Left colon (tissue), 2 donors: ENCODE data around the gene CEP19. TPM values are rescaled to one million over a fixed set of nuclear protein-coding genes. Genes with fewer than 3 reads are reported as not detected.
"Not testable (repeated sequence)": the region's sequence is repeated elsewhere in the genome, so short reads cannot be mapped to it uniquely, and the experiment has no call there.

ENCODE experiments used
- ATAC-seq: fragments of 200-7000 bp; cut with Tn5 transposase; one replicate; pipeline ENCODE4 v1.9.1; 2020; ENCODE audit warnings: mild to moderate bottlenecking, moderate library complexity
- DNase-seq, 2 donors: peaks; one replicate each; pipeline ENCODE4 v3.0.0-alpha.2; 2020
- intact Hi-C, 2 donors: fragments of 100-400 bp; cut with DNase I in 1 of 2; cut with micrococcal nuclease in 1 of 2; formaldehyde crosslinking; loops; one replicate each; pipeline versions ENCODE4 v1.11.2 to v1.14.0; 2022; cut with DNase I, micrococcal nuclease
- total RNA-seq, 2 donors: library from RNA; stranded (reverse); fragmentation: NEBNext Ultra II Directional; extraction: Animal tissue kit (Norgen Biotek cat#: 25700); gene quantifications; one replicate each; pipeline ENCODE4 v1.2.1, GENCODE V29; 2021
- donor health status: DM: no; HTN: no; CAD: no.
- donor health status: DM: yes; HTN: yes; CAD: no.

Gene CEP19
- total RNA-seq, 2 donors from 2014 or later: 0.43 to 0.78 TPM

GRCh38 chr3:196717162-196717561, 5.1 kb upstream of the CEP19 start:
- DNase-seq, intact Hi-C loops, ATAC-seq: not testable (repeated sequence)

- peak; percentile 51 to 78 for DNase-seq
- intact Hi-C loops: no loop called here
- ATAC-seq: peak; percentile 82
Measured at GRCh38 chr3:196712514-196713413, 714 bp upstream of the CEP19 start.

GRCh38 chr3:196708467-196708866, 3.6 kb downstream of the CEP19 start:
- intact Hi-C loops: no loop called here
- DNase-seq (no peak), ATAC-seq (no peak)

- intact Hi-C loops: no loop called here
- DNase-seq (no peak), ATAC-seq (no peak)
Measured at GRCh38 chr3:196707566-196707965, 4.5 kb downstream of the CEP19 start.

GRCh38 chr3:196706731-196707130, 5.3 kb downstream of the CEP19 start:
- intact Hi-C loops: no loop called here
- DNase-seq (no peak), ATAC-seq (no peak)

GRCh38 chr3:196706327-196706726, 5.7 kb downstream of the CEP19 start:
- no peak for DNase-seq
- intact Hi-C loops: no loop called here
- ATAC-seq: no peak

- intact Hi-C loops: no loop called here
- DNase-seq: no peak
- no peak for ATAC-seq
Measured at GRCh38 chr3:196700801-196701200, 11.2 kb downstream of the CEP19 start.

GRCh38 chr3:196699749-196700148, 12.3 kb downstream of the CEP19 start:
- intact Hi-C loops: no loop called here
- no peak for ATAC-seq
- no peak for DNase-seq

GRCh38 chr3:196697270-196697669, 14.8 kb downstream of the CEP19 start:
- no peak for DNase-seq
- intact Hi-C loops: no loop called here
- no peak for ATAC-seq

GRCh38 chr3:196695849-196696226, 16.2 kb downstream of the CEP19 start:
- intact Hi-C loops: no loop called here

GRCh38 chr3:196694941-196695848, 16.9 kb downstream of the CEP19 start:
- intact Hi-C loops: no loop called here
- DNase-seq (no peak), ATAC-seq (no peak)

More at GRCh38 chr3:196695849-196696226, 16.2 kb downstream of the CEP19 start:
- no peak for ATAC-seq
- DNase-seq: no peak

- DNase-seq: no peak
- intact Hi-C loops: no loop called here
- no peak for ATAC-seq
Measured at GRCh38 chr3:196694202-196694638, 17.8 kb downstream of the CEP19 start.

- no peak for DNase-seq
- ATAC-seq: no peak
- intact Hi-C loops: no loop called here
Measured at GRCh38 chr3:196691386-196691785, 20.7 kb downstream of the CEP19 start.

- no peak for ATAC-seq
- DNase-seq: no peak
- intact Hi-C loops: loop anchor here (5.0 to 10.0 kb wide), 2 partner anchors 75 to 83 kb away; no protein-coding TSS in a partner anchor
Measured at GRCh38 chr3:196689941-196690660, 21.9 kb downstream of the CEP19 start.

GRCh38 chr3:196688349-196688748, 23.7 kb downstream of the CEP19 start:
- ATAC-seq: no peak
- no peak for DNase-seq
- intact Hi-C loops: loop anchor here (5.0 to 10.0 kb wide), 2 partner anchors 74 to 81 kb away; no protein-coding TSS in a partner anchor

- no peak for ATAC-seq
- DNase-seq: no peak
- intact Hi-C loops: loop anchor here (5.0 to 10.0 kb wide), 2 partner anchors 72 to 79 kb away; no protein-coding TSS in a partner anchor
Measured at GRCh38 chr3:196686436-196686835, 25.6 kb downstream of the CEP19 start.

- peak; percentile 50 to 74 for DNase-seq
- intact Hi-C loops: loop anchor here (5.0 to 10.0 kb wide), 2 partner anchors 70 to 77 kb away; no protein-coding TSS in a partner anchor
- peak; percentile 90 for ATAC-seq
Measured at GRCh38 chr3:196684548-196685407, 27.3 kb downstream of the CEP19 start.

- no peak for ATAC-seq
- intact Hi-C loops: no loop called here
- no peak for DNase-seq
Measured at GRCh38 chr3:196677931-196678330, 34.1 kb downstream of the CEP19 start.
